ENCODE results near the gene EHF.

EHF gene

GRCh38 chr11:34644669-34645406 is 23.9 kb downstream of the EHF start:
- DNase-seq (ENCODE audit: low spot score) = no peak

GRCh38 chr11:34646431-34646830 is 25.5 kb downstream of the EHF start:
- DNase-seq (ENCODE audit: low spot score) = no peak

- no peak for DNase-seq (ENCODE audit: low spot score)
Observed at GRCh38 chr11:34647131-34647530, 26.2 kb downstream of the EHF start.

DNA sequence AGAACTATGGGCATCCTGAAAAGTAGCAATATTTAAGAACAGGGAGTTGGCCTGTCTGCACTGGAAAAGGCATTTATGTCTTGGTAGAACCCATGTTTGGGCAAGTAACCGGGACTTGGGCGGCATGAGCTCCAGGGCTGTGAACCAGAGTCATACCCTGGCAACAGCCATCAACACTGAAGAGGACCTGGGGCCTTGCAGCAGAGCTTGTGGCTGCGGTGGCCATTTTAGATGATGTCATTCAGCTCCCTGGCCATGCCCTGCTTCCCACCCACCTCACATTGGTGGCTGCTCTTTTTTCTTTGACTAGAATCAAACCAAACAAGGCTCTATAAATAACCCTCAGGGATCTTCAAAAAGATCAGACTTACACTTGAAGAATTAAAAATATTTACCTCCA is 26.6 kb downstream of the EHF start:
- DNase-seq (ENCODE audit: low spot score) = no peak

DNA sequence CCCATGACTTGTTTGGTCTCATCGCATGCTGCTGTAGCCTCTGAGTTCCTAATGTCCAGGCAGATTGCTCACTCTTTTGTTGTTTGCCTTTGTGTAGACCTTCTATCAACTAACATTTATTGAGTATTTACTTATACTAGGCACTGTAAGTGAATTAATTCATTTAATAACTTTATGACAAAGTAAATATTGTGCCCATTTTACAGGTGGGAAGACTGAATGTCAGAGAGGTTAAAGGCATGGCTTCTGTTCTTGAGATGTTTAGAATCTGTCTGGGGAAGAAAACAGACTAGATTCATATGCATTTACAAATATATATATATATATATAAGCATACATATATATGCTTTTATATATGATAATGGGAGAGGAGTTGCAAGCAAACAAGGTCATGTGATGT is 27.1 kb downstream of the EHF start:
- no peak for DNase-seq (ENCODE audit: low spot score)

DNA sequence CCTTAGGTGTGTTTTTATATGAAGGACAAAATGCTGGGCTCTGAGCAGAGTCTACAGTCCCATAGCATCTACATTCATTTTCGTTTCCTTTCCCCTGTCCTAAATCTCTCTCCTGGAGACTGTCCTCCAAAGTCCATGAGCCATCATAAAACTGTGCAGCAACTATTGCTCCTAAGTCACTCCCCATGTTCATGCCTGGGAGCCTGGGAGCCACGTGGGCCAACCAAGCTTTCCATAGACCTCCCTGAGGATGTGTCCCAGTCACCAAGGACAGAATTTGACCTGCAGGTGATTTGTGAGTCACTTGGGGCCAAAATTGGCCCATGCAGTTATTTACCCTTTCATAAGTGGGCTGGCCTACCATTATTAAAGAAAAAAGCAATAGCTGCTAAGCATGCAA is 28.7 kb downstream of the EHF start:
- DNase-seq (ENCODE audit: low spot score) = no peak

- DNase-seq (ENCODE audit: low spot score) = no peak
Observed at GRCh38 chr11:34650528-34650927, 29.6 kb downstream of the EHF start.

GRCh38 chr11:34651551-34651950 is 30.7 kb downstream of the EHF start:
- no peak for DNase-seq (ENCODE audit: low spot score)

DNA sequence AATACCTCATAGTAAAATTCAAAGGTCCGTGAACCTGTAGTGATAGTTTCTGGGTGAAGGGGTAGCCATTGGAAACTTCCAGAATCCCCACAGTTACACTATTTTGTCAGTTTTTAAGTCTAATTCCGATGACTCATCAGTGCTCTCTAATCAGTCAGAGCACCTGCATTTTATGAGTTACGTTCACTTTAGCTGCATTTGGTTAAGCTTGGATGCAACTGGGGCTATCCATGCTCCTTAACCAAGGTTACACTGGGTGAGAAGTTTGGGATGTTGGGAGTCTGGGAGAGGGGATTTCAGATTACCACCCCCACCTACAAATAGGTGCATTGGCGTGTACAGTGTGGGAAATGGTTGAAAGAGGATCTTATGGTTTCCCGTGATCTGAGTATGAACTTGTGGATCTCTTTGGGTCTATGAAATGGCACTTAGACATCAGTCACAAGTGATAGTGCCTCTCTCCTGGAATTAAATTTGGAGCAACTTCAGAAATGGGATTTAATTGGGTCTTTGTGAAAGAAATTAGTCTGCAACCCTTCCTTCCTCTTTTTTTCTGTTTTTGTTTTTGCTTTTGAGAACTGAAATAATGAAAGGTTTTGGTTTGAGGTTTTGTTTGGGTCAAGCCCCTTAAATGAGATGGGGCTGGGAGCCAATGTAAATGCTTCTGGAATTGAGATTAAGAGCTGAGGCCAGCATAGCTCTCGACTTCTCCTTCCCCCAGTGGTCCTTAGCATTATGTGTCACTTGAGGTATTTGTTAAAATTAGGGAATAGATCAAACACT is 31.5 kb downstream of the EHF start:
- DNase-seq (ENCODE audit: low spot score) = no peak

DNA sequence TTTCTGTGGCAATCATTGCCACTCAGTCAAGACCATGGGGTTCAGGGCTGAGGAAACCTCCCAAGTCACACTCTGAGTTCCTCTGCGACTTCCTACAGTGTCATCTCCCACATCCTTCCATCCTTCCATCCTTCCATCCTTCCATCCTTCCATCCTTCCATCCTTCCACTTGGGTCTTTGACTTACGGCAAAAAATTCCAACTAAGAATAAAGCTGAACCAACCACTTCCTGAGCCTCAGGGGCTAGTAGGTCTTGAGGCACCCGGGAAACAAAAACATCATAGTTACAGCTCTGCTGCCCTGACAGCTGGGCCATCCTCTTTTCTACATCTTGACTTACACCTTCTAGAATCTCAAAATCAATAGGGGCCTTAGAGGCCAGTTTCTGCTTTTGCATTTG is 32.1 kb downstream of the EHF start:
- no peak for DNase-seq (ENCODE audit: low spot score)

DNA sequence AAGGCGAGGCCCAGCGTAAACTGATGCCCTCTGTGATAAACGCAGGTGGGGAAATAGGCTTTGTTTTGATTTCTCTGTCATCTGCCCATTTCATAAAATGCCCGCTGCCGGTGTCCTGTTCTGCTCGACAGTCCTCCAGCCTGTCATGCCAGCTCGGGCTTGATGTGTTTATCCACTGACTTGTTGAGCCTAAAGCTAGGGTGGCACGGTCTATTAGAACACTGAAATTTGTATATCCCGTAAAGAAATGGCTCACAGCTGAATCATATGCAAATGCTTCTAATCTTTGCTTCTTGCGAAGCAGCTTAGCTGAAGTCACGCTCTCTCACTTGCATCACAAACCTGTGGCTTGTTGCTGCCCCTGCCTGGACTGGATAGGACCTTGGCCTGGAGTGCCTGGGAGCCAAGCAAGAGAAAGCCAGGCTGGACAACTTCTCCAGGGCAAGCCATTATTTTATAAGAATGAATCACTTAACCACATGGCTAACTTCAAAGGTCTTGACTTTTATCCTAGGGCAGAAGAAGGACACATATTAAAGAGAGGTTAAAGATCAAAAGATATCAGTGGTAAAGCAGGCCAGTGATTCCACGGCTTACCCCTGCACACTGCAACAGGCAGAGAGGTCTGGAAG is 33.1 kb downstream of the EHF start:
- peak; percentile 55 for DNase-seq (ENCODE audit: low spot score)

GRCh38 chr11:34654483-34655334 is 33.8 kb downstream of the EHF start:
- DNase-seq (ENCODE audit: low spot score) = peak; percentile 91

DNA sequence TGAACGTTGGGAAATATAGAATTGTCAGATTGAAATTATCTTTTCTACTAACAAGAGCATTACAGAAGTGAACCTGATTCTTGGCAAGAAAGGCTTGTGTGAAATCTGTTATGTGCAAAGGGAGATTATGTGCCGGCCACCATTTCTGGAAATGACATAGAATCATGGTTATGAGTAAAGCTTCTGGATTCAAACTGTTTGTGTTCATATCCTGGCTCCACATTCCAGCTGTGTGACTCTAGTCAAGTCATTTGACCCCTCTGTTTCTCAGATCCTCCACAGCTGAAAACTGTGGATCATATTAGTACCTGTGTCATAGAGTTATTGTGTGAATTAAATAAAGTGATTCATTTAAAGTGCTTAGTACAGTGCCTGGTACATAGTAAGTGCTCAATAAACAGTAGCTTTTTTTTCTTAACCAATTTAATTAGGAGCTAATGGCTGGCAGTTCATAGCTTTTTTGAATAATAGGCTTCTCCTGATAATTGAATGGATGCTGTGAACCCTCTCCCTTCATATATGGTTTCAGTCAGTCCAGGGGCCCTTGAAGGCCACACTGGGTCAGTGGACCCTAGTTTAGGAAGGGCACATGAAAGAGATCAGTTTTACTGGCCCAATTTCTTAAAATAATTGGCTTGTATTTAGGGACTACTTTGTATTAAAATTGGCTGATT is 34.6 kb downstream of the EHF start:
- no peak for DNase-seq (ENCODE audit: low spot score)

DNA sequence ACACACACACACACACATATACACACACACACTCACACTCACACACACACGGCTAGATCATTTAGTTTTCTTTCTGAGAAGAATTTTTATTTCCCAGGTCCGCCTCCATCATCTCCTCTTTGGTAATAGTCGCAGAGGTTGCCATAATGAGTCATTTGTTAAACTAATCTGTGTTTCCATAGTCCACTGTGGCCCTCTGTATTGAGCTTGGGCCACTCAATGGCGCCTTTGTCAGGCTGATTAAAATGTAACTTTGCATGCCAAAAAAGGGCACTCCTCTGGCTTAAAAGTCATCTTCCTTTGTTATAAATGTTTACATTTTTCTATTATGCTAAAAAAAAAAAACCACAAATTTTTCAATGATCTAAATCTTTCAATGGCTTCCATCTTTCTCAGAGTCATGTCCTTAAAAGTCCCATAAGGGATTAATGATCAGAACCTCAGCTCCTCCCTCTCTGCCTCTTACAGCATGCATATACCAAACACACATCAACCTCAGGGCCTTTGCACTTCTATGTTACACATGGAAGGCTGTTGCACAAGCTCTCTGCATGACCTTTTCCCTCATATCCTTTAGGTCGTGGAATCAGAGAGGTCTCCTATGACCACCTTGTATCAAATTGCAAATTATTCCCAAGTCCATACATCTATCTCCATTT is 35.3 kb downstream of the EHF start:
- peak; percentile 96 for DNase-seq (ENCODE audit: low spot score)

GRCh38 chr11:34658071-34659015 is 37.5 kb downstream of the EHF start:
- DNase-seq (ENCODE audit: low spot score) = no peak

DNA sequence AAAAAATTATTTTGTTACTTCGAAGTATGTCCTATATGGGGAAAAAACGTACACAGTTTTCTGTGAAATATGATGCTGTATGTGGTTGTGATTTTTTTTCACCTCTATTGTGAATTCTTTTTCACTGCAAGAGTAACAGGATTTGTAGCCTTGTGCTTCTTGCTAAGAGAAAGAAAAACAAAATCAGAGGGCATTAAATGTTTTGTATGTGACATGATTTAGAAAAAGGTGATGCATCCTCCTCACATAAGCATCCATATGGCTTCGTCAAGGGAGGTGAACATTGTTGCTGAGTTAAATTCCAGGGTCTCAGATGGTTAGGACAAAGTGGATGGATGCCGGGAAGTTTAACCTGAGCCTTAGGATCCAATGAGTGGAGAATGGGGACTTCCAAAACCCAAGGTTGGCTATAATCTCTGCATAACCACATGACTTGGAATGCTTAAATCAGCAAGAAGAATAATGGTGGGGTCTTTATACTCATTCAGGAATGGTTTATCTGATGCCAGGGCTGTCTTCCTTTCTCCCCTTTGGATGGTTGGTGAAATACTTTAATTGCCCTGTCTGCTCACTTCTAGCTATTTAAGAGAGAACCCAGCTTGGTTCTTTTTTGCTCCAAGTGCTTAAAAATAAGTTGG is 38.3 kb downstream of the EHF start:
- no peak for DNase-seq (ENCODE audit: low spot score)

GRCh38 chr11:34665077-34665835 is 44.4 kb downstream of the EHF start:
- no peak for DNase-seq (ENCODE audit: low spot score)

- no peak for DNase-seq (ENCODE audit: low spot score)
Observed at GRCh38 chr11:34667810-34668582, 47.1 kb downstream of the EHF start.
